Hindlimb muscle (tissue), 1 donor: ENCODE results near the gene INKA2. TPM values are rescaled to one million over a fixed set of nuclear protein-coding genes. Genes with fewer than 3 reads are reported as not detected.

Experiments used
- DNase-seq: peaks from one replicate; pipeline ENCODE4 v3.0.0-alpha.2; 2013
- polyA plus RNA-seq: library from polyadenylated mRNA; unstranded; fragments of 120-200 nt; gene quantifications from one replicate; pipeline ENCODE4 v1.2.1, GENCODE V29; 2013; ENCODE audit not compliant: insufficient read length

The INKA2 gene
- polyA plus RNA-seq, 1 donor = 59.2 TPM

GRCh38 chr1:111696330-111696729 is 42.9 kb downstream of the INKA2 start:
- no peak for DNase-seq

GRCh38 chr1:111695801-111696200 is 43.4 kb downstream of the INKA2 start:
- no peak for DNase-seq

GRCh38 chr1:111691886-111692285 is 47.3 kb downstream of the INKA2 start:
- DNase-seq = no peak

DNA sequence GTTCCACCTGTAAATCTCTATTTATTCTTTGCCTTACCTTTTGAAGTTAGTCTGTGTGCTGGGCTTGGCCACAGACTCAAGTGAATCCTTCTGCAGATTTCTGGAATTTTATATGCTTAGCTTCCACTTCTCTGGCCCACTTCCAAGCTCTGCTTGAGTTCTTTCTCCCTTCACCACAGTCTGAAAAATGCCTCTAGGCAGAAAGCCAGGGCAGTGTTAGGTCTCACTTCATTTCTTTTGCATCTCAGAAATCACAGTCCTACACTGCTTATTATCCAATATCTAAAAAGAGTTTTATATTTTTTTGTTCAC is 48.9 kb downstream of the INKA2 start:
- peak; percentile 69 for DNase-seq

Other genes with a start within 250 kb of the INKA2 start
- gene ADORA3, start 235.8 kb downstream of the INKA2 start, polyA plus RNA-seq = 1.2 TPM
- gene TMIGD3, start 235.8 kb downstream of the INKA2 start, polyA plus RNA-seq = 0.27 TPM
- gene RAP1A, start 119.6 kb downstream of the INKA2 start, polyA plus RNA-seq = 50.2 TPM
- 11.3 TPM for gene DDX20, start 16.5 kb upstream of the INKA2 start, polyA plus RNA-seq